Heart left ventricle (tissue), 13 donors: ENCODE results near the gene PROSER3.

Source experiments
- CTCF ChIP-seq, 12 donors: fragments of 200-600 bp; sonication (generic) in 4 of 12; IDR thresholded peaks; one replicate each; pipeline versions ENCODE4 v1.5.0 to v1.8.0; 2018 to 2022; ENCODE audit warnings: antibody characterized with exemption in 12 of 12, mild to moderate bottlenecking in 5 of 12
- POLR2A ChIP-seq, 2 donors: fragments of 450-650 bp; IDR thresholded peaks; one replicate each; pipeline ENCODE4 v1.6.1; 2017; ENCODE audit warnings: antibody characterized with exemption in 2 of 2, mild to moderate bottlenecking in 2 of 2, moderate library complexity in 2 of 2
- donor health status: ischemic (EF 13 %, LVEDD 7.1; RV severe dilation, severe dysfunction).
- donor health status: DM: no; HTN: yes; CAD: no.
- donor health status: DM: no; HTN: no; CAD: no.
- donor health status: ischemic (EF 25% LVEDD 6.9; RV normal size, moderate dysfunction).
- donor health status: ischemic (EF 25% LVEDD 5.7; RV mildly dilated, moderate dysfunction).
- donor health status: ischemic (EF 35%, LVEDD 5.7; RV mildly dilated, moderate dysfunction).
- donor health status: nonischemic (EF 11% LVEDD 7.7; RV severe dilation, severe dysfunction).
- donor health status: DM: yes; HTN: yes; CAD: no.
- donor health status: PGD.
- donor health status: ischemic (EF 29% LVEDD 5.4; RV normal size, mild dysfunction).
- donor health status: nonischemic (EF 23%, LVEDD 6.1; RV moderate dilation, normal function).

DNA sequence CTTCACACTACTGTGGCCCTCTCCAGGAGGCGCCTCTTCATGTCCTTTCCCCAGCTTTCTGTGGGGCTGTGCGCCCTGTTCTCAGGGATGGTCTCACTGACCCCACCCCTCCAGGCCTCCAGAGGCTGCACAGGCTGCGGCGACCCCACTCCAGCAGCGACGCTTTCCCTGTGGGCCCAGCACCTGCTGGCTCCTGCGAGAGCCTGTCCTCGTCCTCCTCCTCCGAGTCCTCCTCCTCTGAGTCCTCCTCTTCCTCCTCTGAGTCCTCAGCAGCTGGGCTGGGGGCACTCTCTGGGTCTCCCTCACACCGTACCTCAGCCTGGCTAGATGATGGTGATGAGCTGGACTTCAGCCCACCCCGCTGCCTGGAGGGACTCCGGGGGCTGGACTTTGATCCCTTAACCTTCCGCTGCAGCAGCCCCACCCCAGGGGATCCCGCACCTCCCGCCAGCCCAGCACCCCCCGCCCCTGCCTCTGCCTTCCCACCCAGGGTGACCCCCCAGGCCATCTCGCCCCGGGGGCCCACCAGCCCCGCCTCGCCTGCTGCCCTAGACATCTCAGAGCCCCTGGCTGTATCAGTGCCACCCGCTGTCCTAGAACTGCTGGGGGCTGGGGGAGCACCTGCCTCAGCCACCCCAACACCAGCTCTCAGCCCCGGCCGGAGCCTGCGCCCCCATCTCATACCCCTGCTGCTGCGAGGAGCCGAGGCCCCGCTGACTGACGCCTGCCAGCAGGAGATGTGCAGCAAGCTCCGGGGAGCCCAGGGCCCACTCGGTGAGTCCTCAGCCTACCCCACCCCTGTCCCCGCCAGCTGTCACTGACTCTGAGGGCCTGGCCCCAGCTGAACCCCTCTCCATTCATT lies 28.6 kb downstream of the PROSER3 start:
- no peak for TF ChIP-seq CTCF (IDR thresholded peaks at IDR 0.05)
- no peak for TF ChIP-seq POLR2A (IDR thresholded peaks at IDR 0.05)
